Measurements from ENCODE around the gene ATG101.

The ATG101 gene

DNA sequence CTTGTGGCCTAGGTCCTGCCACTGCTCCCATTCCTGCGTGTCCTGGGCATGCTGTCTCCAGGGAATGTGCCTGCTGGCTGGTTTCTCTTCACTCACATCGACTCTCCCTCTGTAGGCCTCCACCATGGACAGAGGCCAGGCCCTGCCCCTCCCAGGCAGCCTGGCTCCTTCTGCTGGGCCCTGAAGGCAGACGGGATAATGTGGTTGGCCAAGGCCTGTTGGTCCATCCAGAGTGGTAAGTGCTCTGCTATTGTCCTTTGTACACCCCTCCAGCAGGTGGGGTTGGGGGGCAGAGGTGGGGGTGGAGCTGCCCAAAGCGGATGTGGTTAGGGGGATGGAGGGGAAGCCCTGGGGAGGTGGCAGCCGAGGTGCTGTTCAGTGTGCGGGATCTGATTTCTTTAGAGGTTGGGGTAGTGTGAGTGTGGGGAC lies 28.1 kb upstream of the ATG101 start:
- DNase-seq (ENCODE audit: low read depth in 3 of 3): no peak

DNA sequence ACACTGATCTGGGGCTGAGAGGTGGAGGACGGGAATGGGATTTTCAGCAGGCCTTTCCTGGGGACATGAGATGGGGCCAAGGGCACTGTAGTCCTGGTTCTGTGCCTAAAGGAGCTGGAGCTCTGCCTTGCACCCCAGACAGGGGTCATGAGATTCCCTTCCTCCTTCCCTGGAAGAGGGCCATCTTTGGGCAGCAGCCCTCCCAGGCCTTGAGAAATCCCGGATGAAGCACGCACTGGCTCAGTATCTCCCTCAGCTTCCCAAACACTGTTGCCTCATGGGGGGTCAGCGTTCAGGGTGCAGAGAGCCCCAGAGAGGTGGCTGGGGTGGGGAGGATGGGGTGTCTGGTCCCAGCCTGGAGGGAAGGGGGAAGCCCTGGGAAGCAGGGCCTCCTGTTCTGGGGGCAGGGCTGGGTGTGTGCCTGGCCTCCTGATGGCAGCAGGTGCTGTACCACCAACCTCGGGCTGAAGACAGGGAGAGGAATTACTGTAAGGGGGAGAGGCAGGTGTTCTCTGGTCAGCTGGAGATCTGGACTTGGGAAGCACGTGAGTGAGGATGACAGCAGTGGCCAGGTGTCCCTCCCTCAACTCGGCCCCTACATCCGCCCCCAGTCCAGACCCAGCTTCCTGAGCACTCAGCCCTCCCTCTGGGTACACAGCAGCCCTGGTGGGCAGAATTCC lies 26.9 kb upstream of the ATG101 start:
- DNase-seq (ENCODE audit: low read depth in 3 of 3): no peak

DNA sequence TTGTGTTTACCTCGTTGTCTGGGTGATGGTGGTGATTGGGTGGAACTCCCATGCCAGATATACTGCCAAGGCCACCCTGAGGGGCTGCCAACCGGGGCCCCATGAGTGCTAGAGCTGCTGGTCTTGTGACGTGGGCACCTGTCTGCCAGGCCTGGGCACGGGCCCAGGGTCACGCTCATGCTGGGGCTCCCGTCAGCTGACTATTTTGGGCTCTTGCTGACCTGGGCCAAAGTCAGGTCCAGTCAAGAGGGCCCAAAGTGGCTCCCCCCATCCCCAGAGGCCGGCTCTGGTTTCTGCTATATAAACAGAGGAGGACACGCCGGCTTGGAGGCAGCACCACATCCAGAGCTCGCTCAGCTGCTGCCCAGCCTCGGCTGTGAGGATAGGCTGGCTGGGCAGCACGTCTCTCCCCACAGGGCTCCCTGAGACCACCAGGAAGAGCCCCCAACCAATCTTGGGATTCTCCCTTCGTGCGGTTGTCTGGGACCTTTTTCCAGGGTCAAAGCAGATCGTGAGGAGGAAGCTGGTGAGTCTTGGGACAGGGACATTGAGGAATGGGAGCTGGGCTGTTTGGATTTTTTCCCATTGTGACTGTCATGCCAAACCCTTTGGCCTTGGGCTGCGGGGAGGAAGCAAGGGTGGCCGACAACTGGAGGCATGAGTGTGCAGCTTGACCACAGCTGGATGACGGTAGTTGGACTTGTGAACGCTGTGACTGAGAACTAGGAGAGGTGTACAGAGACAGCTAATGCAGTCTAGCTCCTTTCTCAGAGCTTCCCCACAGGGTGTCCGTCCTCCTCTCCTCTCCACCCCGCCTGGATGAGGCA lies 26.2 kb upstream of the ATG101 start:
- no peak for DNase-seq (ENCODE audit: low read depth in 3 of 3)

DNA sequence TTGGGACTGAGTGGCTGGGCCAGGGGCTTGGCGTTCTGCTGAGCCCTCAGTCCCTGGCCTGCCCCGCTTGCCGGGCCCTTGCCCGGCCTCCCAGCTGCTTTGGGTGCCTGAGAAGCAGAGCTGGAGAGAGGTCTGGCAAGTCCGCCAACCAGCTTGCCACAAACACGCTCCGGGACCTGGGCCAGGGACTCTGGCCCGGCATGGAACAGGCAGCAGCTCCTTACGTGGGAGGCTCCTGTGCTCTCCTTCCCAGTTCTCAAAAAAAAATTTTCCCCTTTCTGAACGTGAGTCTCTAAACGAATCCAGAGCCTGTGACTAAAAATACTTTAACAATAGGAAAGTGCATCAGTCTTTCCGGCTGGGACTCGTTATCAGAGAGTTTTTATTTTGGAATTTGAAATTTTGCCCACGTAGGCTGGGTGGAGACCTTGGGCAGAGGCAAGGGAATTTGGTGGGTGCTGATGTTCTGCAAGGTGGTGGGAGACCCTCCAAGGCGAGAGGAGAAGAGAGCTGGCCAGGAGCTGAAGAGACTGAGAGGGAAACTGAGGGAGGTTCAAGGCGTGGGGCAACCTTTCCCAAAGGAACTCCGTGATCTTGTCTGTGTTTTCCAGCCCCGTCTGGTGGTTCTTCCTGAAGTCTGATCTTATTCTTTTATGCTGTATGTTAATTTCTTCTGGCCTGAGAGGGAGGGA lies 25.3 kb upstream of the ATG101 start:
- no peak for DNase-seq (ENCODE audit: low read depth in 3 of 3)

DNA sequence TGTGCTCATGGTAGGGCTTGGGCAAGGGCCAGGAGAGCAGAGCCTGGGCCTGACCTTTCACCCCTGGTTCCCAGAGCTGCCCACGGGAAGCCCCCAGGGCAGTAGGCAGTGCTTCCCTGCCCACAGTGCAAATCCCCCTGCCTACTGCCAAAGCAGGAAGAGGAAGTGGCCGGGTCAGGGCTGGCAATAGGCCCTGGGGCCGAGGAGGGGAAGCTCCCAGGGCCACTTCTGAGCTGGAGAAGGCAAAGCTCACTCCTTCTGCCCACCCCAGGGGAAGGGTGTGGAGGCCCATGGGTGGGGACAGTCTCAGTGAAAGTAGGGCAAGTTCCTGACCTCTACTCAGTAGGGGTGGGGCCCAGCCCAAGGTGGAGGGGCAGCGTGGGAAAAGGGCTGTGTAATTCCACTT lies 24.0 kb upstream of the ATG101 start:
- DNase-seq (ENCODE audit: low read depth in 3 of 3): no peak

DNA sequence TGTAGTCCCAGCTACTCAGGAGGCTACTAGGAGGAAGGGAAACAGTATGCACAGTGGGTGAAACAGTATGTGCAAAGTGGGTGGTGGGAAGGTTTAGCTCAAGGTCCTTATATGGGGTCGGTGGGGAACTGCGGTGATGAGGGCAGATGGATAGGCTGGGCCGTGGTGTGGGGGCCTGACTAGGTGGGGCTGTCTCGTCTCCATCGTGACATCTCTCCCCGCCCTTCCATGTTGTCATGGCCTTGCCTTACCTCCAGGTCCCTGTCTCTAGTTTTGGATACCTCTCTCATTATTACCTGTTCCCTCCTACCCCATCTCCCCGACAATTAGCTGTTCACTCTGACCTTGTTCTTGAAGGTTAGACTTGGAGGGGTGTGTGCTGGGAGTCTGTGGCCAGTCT lies 22.9 kb upstream of the ATG101 start:
- DNase-seq (ENCODE audit: low read depth in 3 of 3): no peak

DNA sequence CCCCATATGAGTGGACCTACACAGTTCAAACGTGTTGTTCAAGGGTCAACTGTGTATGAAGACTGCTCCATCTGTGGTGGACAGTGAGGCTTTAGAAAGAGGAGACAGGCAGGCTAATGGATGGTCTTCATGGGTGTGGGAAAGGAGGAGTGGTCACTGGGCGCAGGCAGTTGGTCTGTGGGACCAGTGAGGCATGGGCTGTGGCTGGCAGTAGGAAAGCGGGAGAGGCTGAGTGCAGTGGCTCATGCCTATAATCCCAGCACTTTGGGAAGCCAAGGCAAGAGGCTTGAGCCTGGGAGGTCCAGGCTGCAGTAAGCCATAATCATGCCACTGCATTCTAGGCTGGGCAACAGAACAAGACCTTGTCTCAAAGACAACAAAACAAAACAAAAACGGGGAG lies 20.5 kb upstream of the ATG101 start:
- no peak for DNase-seq (ENCODE audit: low read depth in 3 of 3)

DNA sequence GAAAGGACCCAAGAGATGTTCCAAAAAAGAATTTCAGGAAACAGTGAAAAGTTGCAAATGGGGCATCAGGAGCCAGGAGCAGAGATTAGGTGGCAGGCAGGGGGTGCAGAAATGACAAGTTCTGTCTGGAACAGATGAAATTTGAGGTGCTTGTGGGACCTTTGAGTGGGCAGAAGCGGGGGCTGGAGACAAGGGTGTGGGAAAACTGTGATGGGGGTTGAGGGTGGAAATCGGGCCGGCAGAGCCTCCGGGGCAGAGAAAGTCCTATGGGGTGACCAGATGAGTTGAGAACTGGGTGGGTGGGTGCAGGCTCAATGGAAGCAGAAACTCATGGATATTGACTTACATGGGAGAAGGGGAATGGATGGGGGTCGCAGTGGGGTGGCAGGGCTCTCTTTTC lies 20.1 kb upstream of the ATG101 start:
- DNase-seq (ENCODE audit: low read depth in 3 of 3): no peak

DNA sequence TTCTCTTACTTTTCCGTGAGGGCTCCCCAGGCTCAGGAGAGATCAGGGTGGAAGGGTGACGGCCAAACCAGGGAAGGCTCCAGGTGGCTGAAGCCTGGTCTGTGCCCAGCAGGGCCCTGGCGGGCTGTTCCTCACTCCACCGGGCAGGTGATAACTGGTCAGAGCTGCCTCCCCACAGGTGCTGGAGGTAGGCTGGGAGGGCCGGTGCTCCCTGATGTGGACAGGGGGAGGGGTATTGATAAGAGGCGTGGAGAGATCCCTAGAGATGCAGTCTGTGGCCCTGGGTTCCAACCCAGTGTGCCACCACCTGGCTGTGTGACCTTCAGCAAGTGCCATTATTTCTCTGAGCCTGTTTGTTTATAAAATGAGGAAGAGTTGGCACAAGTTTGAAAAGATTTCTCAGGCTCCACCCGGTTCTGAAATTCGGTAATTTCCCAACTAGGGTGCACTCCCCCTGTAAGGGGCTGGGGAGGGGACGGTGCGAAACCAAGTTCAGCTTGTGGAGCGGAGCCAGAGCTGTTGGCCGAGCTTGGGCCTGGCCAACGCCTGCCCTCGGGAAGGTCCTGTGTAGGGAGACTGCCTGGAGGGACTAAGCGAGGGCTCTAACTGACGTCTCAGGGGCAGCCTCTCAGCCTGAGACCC lies 19.5 kb upstream of the ATG101 start:
- no peak for DNase-seq (ENCODE audit: low read depth in 3 of 3)

DNA sequence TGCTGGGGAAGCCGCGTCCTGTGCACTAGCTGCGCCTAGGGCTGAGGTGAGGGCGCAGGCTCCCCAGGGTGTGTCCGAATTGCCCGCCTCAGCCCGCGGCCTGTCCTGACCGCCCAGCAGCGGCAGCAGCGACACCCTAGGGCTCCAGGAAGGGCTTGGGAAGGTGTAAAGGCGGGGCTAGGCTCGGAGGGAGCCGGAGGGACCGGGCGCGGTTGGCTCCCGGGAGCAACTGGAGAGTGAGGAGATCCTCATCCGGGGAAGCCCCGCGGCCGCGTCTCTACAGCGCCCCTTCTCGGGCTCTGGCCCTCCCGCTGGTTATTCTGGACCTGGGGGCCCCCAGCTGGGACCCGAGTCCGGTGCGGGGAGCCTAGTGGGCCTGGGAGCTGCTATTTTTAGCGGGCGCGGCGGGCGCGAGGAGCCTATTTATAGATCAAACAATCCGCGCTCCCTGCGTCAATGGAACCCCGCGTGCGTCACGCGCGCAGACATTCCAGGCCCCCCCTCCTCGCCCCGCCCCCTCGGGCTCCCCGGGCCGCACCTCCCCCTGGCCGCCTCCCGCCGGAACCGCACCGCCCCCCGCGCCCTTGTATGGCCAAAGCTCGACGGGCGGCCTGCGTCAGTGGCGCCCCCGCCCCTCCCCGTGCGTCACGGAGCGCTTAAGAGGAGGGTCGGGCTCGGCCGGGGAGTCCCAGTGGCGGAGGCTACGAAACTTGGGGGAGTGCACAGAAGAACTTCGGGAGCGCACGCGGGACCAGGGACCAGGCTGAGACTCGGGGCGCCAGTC lies 18.8 kb upstream of the ATG101 start, which contains the start of gene NR4A1:
Gene NR4A1, plus strand, starts transcription at position 685 of the 784 bp plus-strand sequence. CDS start 2,887 bp downstream, outside the sequence.
- peak; percentile 99 for DNase-seq (ENCODE audit: low read depth in 3 of 3)

DNA sequence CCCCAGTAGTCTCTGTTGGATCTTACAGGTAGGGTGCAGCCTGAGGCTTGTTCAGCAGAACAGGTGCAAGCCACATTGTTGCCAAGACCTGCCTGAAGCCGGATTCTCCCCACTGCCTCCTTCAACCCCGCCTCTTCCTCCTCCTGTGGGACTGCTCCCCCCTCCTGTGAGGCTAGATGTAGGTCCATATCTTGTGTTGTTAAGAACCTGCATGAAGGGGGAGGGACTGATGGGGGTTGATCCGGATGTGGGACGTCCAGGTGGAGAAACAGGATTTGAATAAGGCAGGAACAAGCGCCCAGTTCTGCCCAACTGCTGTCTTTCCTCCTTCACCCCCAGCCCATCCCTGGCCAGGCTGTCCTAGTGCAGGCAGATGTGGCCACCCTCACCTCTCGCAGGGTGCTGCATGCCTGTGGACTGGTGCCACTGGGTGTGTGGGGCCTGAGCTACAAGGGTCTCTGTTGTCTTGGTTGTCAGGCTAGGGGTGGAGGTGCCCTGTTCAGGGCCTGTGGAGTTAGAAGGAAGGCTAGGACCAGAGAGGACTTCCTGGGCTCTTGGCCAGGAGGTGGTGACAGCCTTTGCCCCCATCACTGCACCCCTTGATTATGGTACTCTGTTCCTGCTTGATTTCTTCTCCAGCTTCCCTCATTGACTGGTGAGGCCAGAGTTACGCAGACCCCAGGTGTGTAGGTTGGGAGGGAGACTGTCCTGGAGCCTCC lies 17.2 kb upstream of the ATG101 start:
- DNase-seq (ENCODE audit: low read depth in 3 of 3): no peak

DNA sequence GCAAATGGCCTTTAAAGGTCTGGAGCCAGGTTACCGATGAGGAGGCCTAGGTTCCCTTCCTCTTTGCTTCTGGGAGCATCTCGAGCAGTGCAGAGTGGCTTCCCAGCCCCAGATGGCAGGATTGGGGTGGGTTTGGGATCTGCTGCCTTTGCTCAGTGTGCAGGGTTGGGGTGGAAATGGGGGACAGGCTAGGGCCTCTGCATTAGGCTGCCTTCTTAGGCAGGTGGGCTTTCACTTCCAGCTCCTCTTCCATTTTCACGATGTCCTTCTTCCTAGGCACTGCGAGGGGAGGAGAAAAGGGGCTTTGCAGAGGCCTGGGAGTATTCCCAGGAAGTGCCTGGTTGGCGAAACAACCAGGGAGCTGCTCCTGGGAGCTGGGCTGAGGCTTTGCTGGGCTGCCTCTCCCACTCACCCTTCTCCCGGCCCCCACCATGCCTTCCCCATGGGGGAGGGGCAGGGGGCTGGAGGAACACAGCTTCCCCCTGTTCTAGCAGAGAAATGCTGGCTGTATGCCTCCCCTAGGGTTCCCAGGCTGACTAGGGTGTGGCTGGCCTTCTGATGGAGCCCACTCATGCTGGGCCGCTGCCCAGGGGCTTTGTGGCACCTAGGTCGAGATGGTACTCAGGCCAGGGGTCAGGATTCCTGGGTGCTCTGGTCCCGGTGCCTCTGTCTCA lies 16.1 kb upstream of the ATG101 start:
- no peak for DNase-seq (ENCODE audit: low read depth in 3 of 3)

DNA sequence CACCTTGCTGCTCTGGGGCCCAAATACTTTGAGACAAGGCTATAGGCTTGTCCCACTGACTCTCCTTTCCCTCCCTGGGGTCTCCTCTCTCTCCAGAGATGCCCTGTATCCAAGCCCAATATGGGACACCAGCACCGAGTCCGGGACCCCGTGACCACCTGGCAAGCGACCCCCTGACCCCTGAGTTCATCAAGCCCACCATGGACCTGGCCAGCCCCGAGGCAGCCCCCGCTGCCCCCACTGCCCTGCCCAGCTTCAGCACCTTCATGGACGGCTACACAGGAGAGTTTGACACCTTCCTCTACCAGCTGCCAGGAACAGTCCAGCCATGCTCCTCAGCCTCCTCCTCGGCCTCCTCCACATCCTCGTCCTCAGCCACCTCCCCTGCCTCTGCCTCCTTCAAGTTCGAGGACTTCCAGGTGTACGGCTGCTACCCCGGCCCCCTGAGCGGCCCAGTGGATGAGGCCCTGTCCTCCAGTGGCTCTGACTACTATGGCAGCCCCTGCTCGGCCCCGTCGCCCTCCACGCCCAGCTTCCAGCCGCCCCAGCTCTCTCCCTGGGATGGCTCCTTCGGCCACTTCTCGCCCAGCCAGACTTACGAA lies 15.4 kb upstream of the ATG101 start:
- DNase-seq (ENCODE audit: low read depth in 3 of 3): no peak

DNA sequence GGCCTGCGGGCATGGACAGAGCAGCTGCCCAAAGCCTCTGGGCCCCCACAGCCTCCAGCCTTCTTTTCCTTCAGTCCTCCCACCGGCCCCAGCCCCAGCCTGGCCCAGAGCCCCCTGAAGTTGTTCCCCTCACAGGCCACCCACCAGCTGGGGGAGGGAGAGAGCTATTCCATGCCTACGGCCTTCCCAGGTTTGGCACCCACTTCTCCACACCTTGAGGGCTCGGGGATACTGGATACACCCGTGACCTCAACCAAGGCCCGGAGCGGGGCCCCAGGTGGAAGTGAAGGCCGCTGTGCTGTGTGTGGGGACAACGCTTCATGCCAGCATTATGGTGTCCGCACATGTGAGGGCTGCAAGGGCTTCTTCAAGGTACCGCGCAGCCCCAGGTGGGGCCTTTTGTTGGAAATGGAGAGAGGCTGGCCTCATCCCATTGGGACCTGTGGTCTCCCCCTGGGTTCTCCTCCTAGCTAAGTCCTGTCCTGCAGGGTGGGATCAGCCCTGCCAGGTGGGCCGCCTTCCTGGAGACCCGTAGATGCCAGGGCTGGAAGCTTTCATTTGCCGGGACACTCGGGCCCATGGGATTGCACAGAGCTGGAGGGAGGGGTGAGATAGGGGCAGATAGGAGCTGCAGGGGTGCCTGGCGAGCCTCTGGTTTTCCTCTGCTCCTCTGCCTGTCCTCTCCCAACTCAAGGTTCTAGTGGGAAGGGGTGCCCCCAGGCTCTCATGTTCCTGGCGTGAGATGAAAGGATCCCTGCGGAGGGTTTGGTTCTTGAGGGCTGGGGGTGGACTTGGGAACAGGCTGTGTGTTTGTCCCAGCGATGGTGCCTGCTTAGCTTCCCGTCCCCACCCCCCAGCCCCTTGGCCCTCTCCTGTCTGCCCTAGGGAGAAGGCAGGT lies 14.7 kb upstream of the ATG101 start:
- DNase-seq (ENCODE audit: low read depth in 3 of 3): no peak

DNA sequence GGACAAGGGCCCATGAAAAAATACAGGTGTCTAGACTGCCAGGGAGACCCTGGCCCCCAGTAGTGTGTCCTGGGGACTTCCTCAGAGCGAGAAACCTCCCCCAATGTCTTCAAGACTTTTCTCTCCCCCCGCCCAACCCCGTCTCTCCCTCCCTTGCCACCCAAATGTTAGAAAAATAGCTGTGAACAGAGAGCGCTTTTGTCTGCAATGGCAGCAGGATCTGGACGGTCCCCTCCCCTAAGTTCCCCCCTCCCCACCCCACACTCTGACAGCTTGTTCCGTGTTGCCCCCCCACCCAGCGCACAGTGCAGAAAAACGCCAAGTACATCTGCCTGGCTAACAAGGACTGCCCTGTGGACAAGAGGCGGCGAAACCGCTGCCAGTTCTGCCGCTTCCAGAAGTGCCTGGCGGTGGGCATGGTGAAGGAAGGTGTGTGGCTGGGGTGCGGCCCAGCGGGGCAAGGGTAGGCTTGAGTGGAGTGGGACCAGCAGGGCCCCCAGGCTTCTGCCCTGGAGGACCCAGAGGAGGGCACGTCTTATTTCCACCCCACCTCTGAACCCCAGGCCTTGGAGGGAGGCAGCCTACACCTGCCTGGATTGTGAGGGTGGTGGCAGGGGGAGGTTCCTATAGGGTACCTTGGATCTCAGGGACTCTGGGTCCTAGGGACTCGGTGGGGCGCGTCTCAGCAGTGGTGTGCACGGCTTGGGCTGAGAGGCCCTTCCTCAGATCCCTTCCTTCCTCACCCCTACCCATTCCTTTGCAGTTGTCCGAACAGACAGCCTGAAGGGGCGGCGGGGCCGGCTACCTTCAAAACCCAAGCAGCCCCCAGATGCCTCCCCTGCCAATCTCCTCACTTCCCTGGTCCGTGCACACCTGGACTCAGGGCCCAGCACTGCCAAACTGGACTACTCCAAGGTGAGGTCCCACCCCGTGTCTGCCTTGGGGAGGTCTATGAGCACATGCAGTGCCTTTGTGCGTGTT lies 13.8 kb upstream of the ATG101 start:
- DNase-seq (ENCODE audit: low read depth in 3 of 3): no peak

DNA sequence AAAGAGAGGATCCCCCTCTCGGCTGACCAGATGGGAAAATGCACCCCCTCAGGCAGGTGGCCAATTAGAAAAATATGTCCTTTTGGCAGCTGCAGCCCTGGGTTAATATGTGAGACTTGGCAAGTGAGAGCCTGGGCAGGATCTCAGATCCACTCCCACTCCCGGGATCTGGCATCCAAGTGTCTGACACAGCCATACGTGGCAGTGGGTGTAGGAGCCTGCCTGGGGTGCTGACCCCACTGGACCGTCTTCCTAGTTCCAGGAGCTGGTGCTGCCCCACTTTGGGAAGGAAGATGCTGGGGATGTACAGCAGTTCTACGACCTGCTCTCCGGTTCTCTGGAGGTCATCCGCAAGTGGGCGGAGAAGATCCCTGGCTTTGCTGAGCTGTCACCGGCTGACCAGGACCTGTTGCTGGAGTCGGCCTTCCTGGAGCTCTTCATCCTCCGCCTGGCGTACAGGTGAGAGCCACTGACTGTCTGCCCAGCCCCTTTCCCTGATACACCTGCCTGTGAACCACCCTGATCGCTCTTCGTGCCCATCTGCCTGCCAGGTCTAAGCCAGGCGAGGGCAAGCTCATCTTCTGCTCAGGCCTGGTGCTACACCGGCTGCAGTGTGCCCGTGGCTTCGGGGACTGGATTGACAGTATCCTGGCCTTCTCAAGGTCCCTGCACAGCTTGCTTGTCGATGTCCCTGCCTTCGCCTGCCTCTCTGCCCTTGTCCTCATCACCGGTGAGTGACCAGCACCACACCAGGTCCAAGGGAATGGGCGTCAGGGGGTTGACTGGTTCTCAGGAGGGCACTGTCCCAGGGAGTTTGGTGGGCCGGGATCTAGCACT lies 12.8 kb upstream of the ATG101 start:
- no peak for DNase-seq (ENCODE audit: low read depth in 3 of 3)
